AG20443 (cell line): Measurements from ENCODE around the gene RPP40.

Experiments
- DNase-seq: peaks from one replicate; pipeline ENCODE4 v3.0.0; 2012; ENCODE audit warnings: low spot score, mixed read lengths

Gene RPP40

DNA sequence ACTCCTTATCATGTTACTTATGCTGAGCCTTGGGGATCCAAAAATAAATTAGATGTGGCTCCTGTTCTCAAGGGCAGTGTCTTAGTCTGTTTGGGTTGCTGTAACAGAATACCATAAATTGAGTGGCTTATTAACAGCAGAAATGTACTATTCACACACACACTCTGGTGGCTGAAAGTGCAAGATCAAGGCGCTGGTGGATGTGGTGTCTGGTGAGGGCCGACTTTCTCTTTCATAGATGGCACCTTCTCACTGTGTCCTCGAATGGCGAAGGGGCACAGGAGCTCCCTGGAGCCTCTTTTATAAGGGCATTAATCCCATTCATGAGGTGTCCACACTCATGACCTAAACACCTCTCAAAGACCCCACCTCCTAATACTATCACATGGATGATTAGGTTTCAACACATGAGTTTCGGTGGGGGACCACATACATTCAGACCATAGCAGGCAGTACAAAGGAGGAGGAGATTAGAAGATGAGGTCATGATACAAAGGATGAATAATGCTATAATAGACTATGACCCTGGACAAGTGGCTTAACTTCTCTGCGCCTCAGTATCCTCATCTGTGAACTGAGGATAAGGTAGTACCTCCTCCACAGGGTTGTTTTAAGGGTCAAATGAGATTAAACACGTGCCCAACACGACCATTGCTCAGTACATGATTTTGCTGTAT lies 34.1 kb downstream of the RPP40 start:
- DNase-seq: no peak

GRCh38 chr6:4967301-4968030 lies 36.4 kb downstream of the RPP40 start:
- peak; percentile 24 for DNase-seq

DNA sequence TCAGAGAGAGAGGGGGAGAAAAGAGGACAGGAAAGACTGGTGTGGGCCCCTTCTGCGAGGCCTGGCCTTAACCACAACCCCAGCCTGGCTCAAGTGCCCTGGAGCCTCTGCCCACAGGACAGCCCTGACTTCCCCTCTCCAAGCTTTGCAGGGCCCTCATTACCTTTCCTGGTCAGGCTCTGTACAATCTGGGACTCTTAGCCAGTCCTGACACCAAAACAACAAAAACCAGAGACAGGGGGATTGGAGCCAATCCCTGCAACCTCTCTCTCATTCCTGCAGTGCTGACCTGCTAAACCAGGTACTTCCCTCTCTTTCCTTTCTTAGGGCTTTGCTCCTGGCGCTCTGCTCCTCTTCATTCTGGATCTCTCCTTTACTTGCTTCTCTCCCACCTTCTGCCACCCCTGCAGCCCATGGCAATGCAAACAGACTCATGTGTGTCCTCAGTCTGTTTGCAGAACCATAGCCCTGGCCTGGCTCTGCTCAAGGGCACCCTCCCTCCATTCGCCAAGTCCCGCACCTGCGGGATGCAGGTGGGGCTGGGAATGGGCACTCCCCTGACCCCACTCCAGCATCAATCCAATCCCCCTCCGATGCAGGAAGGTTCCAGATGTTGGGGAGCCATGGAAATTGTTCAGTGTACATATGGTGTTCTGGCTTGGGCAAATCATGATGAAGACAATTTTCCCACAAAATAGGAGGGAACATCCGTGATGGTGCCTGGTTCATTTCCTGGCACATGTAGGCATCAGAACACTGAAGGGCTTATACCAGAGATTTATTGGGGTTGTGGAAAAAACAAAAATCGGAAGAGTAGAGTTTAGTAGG lies 38.1 kb downstream of the RPP40 start:
- DNase-seq: no peak

GRCh38 chr6:4964675-4965561 lies 38.9 kb downstream of the RPP40 start:
- DNase-seq: no peak

- peak; percentile 32 for DNase-seq
These were observed 40.9 kb downstream of the RPP40 start for GRCh38 chr6:4962905-4963304.

- no peak for DNase-seq
These were observed 42.3 kb downstream of the RPP40 start for GRCh38 chr6:4961322-4962168.

- no peak for DNase-seq
These were observed 45.2 kb downstream of the RPP40 start for GRCh38 chr6:4958624-4959023.

- DNase-seq: no peak
These were observed 46.2 kb downstream of the RPP40 start for GRCh38 chr6:4957521-4958231.

GRCh38 chr6:4956625-4957024 lies 47.2 kb downstream of the RPP40 start:
- DNase-seq: no peak

DNA sequence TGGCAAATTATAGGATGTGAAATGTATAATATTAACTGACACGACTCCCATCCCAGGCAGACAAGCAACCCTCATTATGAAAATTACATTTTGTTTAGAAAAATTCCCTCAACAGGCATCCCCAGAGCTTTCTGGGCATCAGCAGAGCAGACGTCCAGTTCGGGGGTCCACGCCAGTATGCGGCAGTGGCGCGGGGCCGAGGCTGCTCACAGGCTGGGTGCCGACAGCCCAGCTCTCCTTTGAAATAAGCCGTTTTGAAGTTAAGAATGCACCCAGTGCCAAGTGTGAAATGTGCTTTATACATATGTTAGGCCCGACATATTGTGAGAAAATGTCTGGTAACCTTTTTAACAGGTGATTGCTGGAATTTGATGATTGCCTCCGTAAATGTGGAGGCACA lies 50.4 kb downstream of the RPP40 start:
- no peak for DNase-seq

GRCh38 chr6:4950836-4951533 lies 52.9 kb downstream of the RPP40 start:
- no peak for DNase-seq

DNA sequence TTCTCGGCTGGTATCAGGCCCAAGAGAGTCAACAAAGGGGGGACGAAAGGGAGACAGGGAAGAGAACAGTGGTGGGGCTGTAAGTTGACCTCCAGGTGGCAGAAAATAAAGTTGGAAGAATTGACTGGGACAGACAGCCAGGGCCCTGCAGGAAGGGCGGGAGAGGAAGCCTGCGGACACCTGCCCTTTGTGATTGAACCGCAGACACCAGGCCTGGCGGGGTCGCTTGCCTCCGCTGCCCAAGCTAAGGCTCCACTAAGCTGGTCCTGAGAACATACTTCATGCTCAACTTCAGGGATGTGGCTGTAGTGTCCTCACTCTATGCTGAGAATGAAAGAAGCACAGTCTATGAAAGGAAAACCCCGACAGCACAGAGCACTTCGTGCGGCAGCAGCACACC lies 53.8 kb downstream of the RPP40 start:
- DNase-seq: no peak

- no peak for DNase-seq
These were observed 54.9 kb downstream of the RPP40 start for GRCh38 chr6:4948781-4949450.

DNA sequence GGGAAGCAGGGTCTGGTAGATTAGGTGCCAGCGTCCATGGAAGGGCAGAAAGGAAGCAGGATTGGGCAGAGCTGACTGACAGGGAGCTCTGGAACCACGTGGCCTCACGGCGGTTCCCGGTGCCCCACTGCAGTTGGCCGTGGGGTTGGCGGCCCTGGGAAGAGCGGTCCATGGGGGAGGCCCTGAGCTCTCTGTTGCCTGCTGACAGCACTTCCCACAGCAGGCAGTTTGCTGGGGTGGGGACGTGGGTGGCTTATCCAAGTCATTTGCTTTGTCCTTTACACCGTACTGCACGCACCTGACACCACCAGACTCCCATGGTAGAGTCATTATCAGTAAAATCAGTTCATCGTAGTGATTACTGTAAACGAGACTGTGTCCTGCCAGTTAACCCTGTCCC lies 56.1 kb downstream of the RPP40 start:
- DNase-seq: no peak

- no peak for DNase-seq
These were observed 57.3 kb downstream of the RPP40 start for GRCh38 chr6:4946521-4946920.
